Measurements from ENCODE around the gene MLLT6. TPM values are rescaled to one million over a fixed set of nuclear protein-coding genes. Genes with fewer than 3 reads are reported as not detected.
A peak's percentile ranks its signal among the peaks of the same experiment; 100 is the strongest.
"Not testable (repeated sequence)": the region's sequence is repeated elsewhere in the genome, so short reads cannot be mapped to it uniquely, and the experiment has no call there.

Gene MLLT6
- total RNA-seq, 1 donor from 2014 or later: 42.2 TPM

DNA sequence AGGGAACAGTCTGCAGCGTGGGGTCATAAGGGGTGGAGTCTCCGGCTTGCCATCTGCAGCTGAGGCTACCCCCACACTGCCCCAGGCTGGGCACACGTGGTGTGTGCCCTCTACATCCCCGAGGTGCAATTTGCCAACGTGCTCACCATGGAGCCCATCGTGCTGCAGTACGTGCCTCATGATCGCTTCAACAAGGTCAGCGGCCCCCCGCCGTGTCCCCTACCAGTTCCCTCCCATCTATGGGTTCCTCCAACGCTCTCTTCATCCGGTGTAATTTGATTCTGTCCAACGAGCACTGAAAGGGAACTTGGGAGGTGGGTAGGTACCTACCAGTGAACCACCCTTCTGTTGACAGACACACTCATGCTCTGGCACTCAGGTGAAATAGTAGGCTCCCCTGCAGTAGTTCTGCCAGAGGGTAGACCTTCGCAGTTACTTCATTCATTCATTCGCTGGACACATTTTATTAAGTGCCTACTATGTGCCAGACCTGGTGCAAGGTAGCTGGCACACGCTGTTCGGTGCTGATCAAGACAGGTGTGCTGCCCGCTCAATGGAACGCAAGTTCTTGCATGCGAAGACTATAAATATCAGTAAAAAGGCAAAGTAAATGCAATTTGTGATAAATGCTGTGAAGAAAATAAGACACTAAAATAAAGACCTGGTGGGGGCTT, 2.7 kb downstream of the MLLT6 start:
- DNase-seq: no peak

DNA sequence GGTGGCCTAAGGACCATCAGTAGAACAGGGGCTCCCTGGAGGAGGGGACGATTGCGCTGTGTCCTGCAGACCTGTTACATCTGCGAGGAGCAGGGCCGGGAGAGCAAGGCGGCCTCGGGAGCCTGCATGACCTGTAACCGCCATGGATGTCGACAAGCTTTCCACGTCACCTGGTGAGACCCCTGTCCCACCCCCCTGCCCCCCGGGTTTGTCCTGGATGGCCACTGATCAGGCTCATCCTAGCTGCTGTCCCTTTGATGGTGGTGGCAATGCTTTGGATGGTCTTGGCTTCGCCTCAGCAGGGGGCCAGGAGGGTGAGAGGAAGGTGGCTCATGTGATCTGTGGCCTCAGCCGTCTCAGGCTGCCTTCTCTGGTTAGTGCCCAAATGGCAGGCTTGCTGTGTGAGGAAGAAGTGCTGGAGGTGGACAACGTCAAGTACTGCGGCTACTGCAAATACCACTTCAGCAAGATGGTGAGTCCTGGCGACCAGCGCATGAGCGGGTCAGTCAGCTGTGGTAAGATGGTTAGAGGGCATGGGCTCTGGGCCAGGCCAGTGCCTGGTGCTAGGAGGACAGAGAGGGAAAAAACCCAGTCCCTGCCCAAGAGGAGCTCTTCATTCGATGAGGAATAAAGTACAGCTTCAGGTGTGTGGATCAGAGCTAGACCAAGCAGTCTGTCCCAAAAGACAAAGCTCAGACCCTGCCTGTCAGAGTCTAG, 4.2 kb downstream of the MLLT6 start:
- no peak for DNase-seq

DNA sequence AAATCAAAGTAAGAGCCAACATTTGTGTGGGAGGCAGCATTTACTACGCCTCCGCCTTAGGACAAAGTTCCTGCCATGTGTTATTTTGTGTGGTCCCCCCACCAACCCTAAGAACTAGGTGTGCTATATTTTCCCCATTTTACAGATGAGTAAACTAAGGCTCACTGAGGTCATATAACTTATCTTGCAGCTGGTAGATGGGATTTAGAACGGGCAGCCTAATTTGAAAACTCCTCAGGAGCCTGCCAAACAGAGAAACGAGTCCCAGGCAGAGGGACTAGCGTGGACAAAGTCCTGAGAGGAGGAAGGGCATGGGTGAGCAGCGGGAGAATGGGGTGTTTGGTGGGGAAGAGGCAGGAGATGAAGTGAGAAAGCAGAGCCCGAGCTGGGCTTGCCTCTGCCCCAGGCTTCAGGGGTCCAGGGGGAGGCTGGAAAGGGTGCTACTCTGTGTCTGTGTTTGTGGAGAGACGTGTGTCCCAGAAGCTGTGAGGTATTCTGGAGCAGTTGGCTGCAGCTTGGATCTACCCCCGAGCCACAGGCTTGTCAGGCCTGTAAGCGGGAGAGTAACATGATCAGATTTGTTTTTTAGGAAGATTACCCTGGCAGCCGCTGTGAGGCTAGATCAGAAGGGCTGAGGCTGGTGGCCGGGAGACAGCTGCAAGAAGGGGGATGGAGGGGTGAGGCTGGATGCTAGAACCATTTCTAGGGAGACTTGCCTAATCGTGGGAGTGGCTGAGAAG, 5.0 kb downstream of the MLLT6 start:
- DNase-seq: peak; percentile 93

DNA sequence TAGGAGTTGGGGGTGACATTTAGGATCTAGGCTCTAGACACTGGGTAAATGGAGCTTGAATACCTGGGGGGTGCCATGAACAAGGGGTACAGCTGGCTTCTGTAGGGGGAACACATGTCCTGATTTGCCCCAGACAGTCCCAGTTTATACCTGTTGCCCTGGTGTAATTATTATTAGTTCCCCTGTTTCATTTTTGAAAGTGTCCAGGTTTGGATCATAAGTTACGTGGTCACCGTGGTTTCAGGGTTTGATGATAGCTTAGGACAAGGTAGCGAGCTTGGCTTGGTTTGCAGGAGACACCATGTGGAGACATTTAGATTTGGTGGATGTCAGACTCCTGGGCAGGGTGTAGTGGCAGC, 5.5 kb downstream of the MLLT6 start:
- no peak for DNase-seq

DNA sequence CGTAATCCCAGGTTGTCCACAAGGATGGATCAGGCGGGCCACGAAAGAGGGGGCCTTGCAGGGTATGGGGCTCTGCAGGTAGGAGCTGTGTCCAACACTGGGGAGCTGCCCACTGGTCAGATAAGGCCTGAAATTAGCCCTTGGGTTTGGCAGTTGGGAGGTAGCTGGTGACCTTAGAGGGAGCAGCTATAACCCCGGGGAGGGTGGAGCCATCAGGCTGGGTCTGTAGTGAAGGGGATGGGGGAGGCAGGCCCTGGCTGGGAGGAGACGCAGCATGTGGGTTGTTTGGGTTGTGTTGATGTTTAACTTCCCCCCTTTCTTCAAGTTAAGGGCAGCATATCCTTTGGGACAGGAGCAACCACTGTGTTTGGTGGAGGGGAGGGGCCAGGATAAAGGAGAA, 5.9 kb downstream of the MLLT6 start:
- DNase-seq: no peak

DNA sequence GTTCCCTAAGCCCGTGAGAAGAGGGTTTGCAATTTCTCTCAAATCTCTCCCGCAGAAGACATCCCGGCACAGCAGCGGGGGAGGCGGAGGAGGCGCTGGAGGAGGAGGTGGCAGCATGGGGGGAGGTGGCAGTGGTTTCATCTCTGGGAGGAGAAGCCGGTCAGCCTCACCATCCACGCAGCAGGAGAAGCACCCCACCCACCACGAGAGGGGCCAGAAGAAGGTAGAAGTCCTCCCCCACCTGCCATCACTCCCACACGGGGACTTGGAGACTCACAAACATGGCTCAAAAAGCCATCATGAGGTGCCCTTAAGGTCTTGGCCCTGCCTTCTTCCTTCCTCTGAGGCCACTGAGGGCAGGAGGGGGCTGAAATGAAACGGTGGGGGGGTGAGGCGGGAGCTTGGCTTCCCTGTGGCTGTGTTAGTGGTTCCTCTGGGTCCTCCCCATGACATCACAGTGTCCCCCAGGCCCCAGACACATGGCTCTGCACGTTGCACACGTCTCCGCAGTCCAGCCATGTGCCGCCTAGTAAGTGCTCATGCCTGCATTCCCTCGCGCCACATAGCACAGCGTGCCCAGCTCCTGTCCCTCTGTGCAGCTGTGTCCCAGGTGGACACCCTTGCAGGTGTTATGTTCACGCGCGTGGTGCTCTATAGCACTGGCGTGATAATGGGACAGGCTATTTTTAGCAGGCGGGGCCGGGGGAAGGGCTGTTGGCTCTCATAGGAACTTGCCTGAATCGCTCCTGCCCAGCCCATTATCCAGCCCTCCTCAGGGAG, 6.9 kb downstream of the MLLT6 start:
- DNase-seq: peak; percentile 62

DNA sequence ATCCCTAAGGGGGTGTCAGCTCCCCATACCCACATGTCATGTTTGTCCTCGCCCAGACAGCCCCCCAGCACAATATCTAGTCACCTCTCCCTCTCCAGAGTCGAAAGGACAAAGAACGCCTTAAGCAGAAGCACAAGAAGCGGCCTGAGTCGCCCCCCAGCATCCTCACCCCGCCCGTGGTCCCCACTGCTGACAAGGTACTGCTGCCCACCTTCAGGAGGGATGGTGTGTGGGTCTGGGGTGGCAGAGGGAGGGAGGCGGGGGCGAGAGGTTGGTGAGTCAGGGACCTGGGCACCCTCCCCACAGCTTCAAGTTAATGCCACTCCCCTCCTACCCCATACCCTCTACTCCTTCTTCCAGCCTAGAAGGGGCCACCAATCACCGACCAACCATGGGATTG, 7.5 kb downstream of the MLLT6 start:
- DNase-seq: no peak

DNA sequence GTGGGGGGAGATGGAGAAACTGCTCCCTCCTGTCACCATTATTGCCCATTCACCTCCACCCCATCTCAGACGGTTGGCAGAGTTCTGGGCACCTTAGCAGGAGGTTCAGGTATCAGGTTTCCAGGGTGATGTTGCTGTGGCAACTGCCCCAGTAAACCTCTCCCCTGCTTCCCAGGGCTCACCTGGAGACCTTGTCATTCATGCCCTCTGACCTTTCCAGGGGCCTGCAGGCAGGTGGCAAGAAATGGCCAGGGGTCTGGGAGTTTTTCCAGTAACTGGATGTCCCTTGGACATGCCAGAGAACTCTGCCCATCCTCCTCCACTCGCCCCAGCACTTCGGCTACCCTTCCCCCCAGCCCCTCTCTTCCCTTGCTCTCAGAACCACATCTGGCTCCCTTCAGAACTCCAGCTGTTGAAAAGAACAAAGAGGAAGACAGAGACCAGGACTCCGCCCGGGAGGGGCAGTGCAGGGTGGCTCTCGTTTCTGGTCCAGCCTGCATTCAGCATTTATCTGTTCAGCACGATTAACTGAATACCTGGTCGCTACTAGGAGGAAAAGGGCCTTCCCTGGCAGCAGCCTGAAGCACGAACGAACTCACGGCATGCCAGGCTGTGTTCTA, 8.5 kb downstream of the MLLT6 start:
- no peak for DNase-seq

DNA sequence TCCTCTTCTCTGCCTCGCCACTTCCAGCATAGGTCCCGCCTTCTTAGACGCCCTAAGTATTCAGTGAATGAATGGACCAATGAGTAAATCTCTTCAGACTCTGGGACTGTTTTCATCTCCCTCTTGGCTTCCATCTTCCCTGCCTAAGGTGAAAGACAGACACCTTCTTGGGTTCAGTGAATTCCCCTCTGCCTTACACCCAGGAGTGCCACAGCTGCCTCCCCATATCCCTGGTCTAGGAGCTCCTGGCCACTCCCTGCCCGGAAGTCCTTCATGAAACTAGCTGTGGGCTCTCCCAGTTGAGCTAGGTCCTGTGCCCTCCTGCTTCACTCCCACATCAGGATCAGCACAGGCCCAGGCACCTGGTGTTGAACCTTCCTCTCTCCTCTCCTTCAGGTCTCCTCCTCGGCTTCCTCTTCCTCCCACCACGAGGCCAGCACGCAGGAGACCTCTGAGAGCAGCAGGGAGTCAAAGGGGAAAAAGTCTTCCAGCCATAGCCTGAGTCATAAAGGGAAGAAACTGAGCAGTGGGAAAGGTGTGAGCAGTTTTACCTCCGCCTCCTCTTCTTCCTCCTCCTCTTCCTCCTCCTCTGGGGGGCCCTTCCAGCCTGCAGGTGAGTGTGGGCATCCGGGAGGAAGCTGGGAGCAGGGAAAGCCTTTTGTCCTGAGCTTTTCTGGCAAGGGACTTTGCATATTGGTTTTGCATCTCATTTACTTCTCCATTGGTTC, 10.3 kb downstream of the MLLT6 start:
- no peak for DNase-seq

DNA sequence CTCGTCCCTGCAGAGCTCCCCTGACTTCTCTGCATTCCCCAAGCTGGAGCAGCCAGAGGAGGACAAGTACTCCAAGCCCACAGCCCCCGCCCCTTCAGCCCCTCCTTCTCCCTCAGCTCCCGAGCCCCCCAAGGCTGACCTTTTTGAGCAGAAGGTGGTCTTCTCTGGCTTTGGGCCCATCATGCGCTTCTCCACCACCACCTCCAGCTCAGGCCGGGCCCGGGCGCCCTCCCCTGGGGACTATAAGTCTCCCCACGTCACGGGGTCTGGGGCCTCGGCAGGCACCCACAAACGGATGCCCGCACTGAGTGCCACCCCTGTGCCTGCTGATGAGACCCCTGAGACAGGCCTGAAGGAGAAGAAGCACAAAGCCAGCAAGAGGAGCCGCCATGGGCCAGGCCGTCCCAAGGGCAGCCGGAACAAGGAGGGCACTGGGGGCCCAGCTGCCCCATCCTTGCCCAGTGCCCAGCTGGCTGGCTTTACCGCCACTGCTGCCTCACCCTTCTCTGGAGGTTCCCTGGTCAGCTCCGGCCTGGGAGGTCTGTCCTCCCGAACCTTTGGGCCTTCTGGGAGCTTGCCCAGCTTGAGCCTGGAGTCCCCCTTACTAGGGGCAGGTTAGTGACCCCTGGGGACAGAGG, 11.4 kb downstream of the MLLT6 start:
- no peak for DNase-seq

DNA sequence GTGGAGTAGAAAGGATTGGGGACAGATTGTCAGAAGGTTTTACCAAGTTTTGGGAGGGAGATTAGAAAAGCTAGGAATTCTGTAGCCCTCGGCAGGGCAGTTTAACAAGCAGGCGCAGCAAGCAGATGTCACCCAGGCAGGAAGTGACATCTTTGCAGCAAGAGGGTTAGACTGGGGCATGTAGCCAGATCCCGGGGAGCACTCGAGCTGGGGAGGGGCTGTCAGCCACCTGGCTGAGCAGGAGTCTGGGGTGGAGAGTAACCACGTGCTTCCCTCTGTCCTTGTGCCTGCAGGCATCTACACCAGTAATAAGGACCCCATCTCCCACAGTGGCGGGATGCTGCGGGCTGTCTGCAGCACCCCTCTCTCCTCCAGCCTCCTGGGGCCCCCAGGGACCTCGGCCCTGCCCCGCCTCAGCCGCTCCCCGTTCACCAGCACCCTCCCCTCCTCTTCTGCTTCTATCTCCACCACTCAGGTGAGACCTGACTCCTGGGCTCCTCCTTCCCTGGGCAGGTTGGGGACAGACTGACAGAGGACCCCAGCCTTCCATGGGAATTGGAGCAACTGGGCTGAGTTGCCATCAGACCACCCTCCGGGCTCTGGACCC, 12.2 kb downstream of the MLLT6 start:
- no peak for DNase-seq

DNA sequence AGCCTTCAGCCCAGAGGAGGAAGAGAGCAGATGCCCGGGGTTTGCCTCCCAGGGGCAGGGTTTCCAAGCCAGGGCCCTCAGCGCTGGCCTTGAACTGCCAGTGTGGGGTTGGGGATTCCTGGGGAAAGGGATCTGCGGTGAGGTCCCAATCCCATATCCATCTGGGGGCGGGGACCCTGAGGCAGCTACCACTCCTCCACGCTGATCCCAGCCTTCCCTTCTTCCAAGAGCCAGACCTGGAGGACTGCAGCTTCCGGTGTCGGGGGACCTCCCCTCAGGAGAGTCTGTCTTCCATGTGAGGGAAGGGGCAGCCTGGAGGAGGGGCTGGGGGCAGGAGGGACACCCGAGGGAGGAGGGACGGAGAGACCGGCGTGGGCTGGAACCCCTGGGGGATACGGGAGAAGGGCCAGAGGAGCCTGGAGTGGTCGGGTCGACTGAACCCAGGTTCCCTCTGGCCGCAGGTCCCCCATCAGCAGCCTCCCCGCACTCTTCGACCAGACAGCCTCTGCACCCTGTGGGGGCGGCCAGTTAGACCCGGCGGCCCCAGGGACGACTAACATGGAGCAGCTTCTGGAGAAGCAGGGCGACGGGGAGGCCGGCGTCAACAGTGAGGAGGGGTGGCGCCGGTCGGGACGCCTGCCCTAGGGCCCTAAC, 14.3 kb downstream of the MLLT6 start:
- DNase-seq: no peak

DNA sequence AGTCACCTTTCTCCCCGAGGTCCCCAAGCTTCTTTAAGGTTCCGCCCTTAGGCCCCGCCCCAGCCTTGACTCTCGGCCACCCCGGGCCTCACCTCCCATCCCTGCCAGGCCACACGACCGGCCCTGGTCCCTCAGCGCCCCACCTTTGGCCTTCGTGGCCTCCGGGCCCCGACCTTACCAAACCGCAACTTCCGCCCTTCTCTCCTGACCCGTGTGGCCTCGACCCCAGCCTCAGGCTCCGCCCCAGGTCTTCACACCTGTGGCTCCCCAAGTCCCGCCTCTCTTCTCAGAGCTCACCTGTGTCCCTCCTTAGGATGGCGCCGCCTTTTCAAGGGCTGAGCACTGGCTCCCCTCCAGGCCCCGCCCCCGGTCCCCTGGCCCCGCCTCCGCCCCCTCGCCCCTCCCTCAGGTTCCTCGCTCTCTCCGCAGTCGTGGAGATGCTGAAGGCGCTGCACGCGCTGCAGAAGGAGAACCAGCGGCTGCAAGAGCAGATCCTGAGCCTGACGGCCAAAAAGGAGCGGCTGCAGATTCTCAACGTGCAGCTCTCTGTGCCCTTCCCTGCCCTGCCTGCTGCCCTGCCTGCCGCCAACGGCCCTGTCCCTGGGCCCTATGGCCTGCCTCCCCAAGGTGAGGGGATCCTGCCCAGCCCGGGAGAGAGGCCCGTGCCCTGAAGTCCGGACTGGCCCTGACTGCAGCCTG, 15.0 kb downstream of the MLLT6 start:
- DNase-seq: no peak

DNA sequence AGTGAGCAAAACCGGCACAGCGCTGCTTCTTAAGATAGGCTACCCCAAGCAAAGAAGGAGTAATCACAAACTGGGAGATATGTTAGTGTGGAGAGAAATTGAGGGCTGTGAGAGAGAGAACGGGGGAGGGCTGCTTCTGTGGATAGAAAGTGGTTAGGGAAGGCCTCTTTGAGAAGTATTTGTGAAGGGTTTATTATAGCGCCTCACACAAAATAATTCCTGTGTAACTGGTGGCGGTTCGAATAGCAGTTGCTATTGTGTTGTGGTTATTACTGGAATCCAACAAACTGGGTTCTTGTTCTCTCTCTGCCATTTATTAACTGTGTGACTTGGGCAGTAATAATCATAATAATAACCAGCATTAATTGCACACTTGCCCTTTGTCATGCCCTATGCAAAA, 15.9 kb downstream of the MLLT6 start:
- no peak for DNase-seq

DNA sequence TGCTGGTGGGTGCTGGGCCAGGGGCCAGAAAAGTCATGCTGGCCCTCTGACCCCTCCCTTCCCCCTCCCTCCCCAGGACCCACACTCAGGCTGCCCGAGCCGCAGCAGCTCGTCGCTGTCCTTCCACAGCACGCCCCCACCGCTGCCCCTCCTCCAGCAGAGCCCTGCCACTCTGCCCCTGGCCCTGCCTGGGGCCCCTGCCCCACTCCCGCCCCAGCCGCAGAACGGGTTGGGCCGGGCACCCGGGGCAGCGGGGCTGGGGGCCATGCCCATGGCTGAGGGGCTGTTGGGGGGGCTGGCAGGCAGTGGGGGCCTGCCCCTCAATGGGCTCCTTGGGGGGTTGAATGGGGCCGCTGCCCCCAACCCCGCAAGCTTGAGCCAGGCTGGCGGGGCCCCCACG, 16.7 kb downstream of the MLLT6 start:
- no peak for DNase-seq

DNA sequence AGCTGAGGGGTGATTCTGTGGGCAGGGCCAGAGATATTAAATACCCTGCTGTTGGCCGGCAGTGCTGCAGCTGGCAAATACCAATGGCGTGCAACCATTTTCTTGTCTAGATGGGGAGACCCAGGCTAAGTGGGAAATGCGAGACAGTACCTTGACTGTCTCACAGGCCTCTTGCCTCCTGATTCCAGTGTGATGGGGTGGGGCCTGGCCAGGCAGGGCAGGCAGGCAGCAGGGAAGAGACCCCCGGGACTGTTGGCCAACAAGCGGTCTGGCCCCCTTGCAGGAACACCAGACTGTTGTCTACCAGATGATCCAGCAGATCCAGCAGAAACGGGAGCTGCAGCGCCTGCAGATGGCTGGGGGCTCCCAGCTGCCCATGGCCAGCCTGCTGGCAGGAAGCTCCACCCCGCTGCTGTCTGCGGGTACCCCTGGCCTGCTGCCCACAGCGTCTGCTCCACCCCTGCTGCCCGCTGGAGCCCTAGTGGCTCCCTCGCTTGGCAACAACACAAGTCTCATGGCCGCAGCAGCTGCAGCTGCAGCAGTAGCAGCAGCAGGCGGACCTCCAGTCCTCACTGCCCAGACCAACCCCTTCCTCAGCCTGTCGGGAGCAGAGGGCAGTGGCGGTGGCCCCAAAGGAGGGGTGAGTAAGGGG, 19.4 kb downstream of the MLLT6 start:
- DNase-seq: peak; percentile 95

DNA sequence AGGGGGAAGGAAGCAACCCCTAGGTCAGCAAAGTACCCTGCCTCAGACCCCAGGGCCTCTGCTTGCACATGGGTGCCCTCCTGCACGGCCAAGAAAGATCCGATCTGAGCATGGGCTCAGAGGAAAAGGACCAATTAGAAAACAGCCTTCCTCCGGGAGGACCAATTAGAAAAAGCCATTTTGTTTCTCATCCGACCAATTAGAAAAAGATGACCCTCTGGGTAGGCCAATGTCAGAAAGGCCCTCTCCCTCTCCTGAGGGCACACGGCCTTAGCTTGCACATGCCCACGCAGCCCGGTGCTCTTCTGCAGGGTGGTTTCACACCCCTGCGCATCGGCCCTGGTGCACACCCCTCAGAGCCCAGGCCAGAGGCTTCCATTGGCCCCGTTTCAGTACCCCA, 20.0 kb downstream of the MLLT6 start:
- no peak for DNase-seq

DNA sequence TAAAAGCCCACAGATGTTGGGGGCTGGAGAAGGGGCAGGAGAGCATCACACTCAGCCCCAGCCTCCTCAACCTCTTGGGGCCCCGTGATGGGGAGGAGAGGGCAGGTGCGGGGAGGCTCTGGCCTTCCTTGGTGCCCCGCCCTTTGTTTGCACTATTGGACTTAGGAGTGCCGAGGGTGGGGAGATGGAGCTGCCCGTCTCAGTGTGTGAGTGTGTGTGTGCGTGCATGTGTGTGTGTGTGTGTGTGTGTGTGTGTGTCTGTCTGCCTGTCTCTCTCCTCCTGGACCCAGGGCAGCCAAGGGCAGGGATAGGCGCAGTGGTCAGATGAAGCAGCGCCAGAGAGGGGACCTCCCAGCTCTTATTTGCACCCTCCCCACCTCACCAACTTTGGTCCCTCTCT, 21.1 kb downstream of the MLLT6 start:
- not testable (repeated sequence) for DNase-seq

DNA sequence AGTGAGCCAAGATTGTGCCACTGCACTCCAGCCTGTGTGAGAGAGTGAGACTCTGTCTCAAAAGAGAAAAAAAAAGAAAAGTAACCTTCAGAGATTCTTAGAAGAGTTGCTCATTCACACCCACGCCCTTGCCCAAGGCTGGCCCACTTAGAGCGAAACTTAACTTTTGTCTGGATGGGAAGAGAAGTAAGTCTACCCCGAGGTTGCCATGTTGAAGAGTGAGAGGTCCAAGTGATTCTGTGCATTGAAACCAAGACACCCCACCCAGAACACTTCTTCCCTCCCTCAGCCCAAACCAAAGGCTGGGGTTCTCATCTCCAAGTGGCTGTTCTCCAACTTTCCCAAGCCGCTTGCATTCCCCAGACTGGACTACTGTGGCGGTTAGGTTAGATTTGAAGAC, 22.7 kb downstream of the MLLT6 start:
- DNase-seq: no peak
